Measurements from ENCODE around the gene SRGAP3. TPM values are rescaled to one million over a fixed set of nuclear protein-coding genes. Genes with fewer than 3 reads are reported as not detected.

The SRGAP3 gene
- total RNA-seq, 1 donor from 2014 or later = 68.6 TPM

GRCh38 chr3:8997151-8997550 lies 252.3 kb downstream of the SRGAP3 start:
- TF ChIP-seq CTCF (IDR thresholded peaks at IDR 0.05; ENCODE audit: unreplicated experiment) = no peak
- Mint-ChIP-seq H3K27ac (no peak overlapping the region), H3K9me3 (no peaks in the 10 kb centered on the region), H3K4me3 (no peak overlapping the region), H3K27me3 (ENCODE audit: low read depth) (no peaks in the 10 kb centered on the region), H3K4me1 (no peaks in the 10 kb centered on the region), H3K36me3 (peaks cover 12% of the 10 kb centered on the region)
- DNase-seq (ENCODE audit: low spot score in 2 of 2, unreplicated experiment in 2 of 2) = no peak

GRCh38 chr3:8996681-8997121 lies 252.7 kb downstream of the SRGAP3 start:
- Mint-ChIP-seq H3K27me3 (ENCODE audit: low read depth) (no peaks in the 10 kb centered on the region), H3K9me3 (no peaks in the 10 kb centered on the region), H3K4me3 (no peak overlapping the region), H3K4me1 (no peaks in the 10 kb centered on the region), H3K36me3 (peaks cover 15% of the 10 kb centered on the region), H3K27ac (no peak overlapping the region)
- DNase-seq (ENCODE audit: low spot score in 2 of 2, unreplicated experiment in 2 of 2) = no peak
- no peak for TF ChIP-seq CTCF (IDR thresholded peaks at IDR 0.05; ENCODE audit: unreplicated experiment)

GRCh38 chr3:8996216-8996615 lies 253.2 kb downstream of the SRGAP3 start:
- Mint-ChIP-seq H3K27ac (no peak overlapping the region), H3K9me3 (no peaks in the 10 kb centered on the region), H3K4me1 (no peaks in the 10 kb centered on the region), H3K27me3 (ENCODE audit: low read depth) (no peaks in the 10 kb centered on the region), H3K36me3 (peaks cover 20% of the 10 kb centered on the region), H3K4me3 (no peak overlapping the region)
- no peak for DNase-seq (ENCODE audit: low spot score in 2 of 2, unreplicated experiment in 2 of 2)
- TF ChIP-seq CTCF (IDR thresholded peaks at IDR 0.05; ENCODE audit: unreplicated experiment) = no peak

GRCh38 chr3:8994226-8994625 lies 255.2 kb downstream of the SRGAP3 start:
- Mint-ChIP-seq H3K27ac (no peak overlapping the region), H3K4me1 (no peaks in the 10 kb centered on the region), H3K4me3 (no peak overlapping the region), H3K9me3 (no peaks in the 10 kb centered on the region), H3K36me3 (peaks cover 28% of the 10 kb centered on the region), H3K27me3 (ENCODE audit: low read depth) (no peaks in the 10 kb centered on the region)
- TF ChIP-seq CTCF (IDR thresholded peaks at IDR 0.05; ENCODE audit: unreplicated experiment) = no peak
- no peak for DNase-seq (ENCODE audit: low spot score in 2 of 2, unreplicated experiment in 2 of 2)

- DNase-seq (ENCODE audit: low spot score in 2 of 2, unreplicated experiment in 2 of 2) = no peak
- peaks cover 28% of the 10 kb centered on the region for H3K36me3 Mint-ChIP-seq
- peaks cover 3% of the 10 kb centered on the region for H3K4me1 Mint-ChIP-seq
- H3K9me3 Mint-ChIP-seq = no peaks in the 10 kb centered on the region
- TF ChIP-seq CTCF (IDR thresholded peaks at IDR 0.05; ENCODE audit: unreplicated experiment) = no peak
- H3K27me3 Mint-ChIP-seq (ENCODE audit: low read depth) = no peaks in the 10 kb centered on the region
- no peak overlapping the region for H3K4me3 Mint-ChIP-seq
- no peak overlapping the region for H3K27ac Mint-ChIP-seq
Observed at GRCh38 chr3:8993331-8993730, 256.1 kb downstream of the SRGAP3 start.

- H3K9me3 Mint-ChIP-seq = no peaks in the 10 kb centered on the region
- no peaks in the 10 kb centered on the region for H3K27me3 Mint-ChIP-seq (ENCODE audit: low read depth)
- H3K36me3 Mint-ChIP-seq = peaks cover 25% of the 10 kb centered on the region
- peaks cover 8% of the 10 kb centered on the region for H3K4me1 Mint-ChIP-seq
- no peak overlapping the region for H3K27ac Mint-ChIP-seq
- no peak for DNase-seq (ENCODE audit: low spot score in 2 of 2, unreplicated experiment in 2 of 2)
- no peak overlapping the region for H3K4me3 Mint-ChIP-seq
- no peak for TF ChIP-seq CTCF (IDR thresholded peaks at IDR 0.05; ENCODE audit: unreplicated experiment)
Observed at GRCh38 chr3:8992854-8993253, 256.6 kb downstream of the SRGAP3 start.
